ENCODE measurements around the gene VWA5A.

DNA sequence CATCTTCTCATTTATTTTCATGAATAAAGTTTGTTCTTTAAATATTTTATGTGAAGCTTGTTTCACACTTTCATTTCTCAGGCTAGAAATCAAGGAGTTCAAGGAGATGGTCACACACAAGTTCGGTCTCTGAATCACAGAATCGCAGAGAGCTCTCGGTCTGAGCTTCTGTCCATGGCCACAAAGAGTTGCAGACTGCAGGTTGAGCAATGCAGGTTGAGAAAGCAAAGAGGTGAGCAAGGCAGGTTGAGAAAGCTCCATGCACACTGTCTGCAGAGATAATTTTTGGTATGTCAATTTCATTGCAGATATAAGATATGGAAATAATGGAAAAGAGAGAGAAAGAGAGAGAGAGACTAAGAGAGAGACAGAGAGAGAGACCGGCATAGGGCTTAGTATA lies 32.9 kb upstream of the VWA5A start:
- TF ChIP-seq, protein P1, sequence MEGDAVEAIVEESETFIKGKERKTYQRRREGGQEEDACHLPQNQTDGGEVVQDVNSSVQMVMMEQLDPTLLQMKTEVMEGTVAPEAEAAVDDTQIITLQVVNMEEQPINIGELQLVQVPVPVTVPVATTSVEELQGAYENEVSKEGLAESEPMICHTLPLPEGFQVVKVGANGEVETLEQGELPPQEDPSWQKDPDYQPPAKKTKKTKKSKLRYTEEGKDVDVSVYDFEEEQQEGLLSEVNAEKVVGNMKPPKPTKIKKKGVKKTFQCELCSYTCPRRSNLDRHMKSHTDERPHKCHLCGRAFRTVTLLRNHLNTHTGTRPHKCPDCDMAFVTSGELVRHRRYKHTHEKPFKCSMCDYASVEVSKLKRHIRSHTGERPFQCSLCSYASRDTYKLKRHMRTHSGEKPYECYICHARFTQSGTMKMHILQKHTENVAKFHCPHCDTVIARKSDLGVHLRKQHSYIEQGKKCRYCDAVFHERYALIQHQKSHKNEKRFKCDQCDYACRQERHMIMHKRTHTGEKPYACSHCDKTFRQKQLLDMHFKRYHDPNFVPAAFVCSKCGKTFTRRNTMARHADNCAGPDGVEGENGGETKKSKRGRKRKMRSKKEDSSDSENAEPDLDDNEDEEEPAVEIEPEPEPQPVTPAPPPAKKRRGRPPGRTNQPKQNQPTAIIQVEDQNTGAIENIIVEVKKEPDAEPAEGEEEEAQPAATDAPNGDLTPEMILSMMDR (IDR thresholded peaks at IDR 0.05) = no peak
- no peak for TF ChIP-seq POLR2A (IDR thresholded peaks at IDR 0.05)
- TF ChIP-seq EP300 (IDR thresholded peaks at IDR 0.05) = no peak
